ENCODE data around the gene ELN.

- no peak for TF ChIP-seq CTCF (IDR thresholded peaks at IDR 0.05)
- no peak for TF ChIP-seq POLR2AphosphoS5 (IDR thresholded peaks at IDR 0.05)
- TF ChIP-seq POLR2A (IDR thresholded peaks at IDR 0.05), result no peak
Observed at GRCh38 chr7:74000489-74001149, 27.4 kb upstream of the ELN start.
